VCaP (cell line): ENCODE results near the gene PPP2R3B.
"Not testable (repeated sequence)": the region's sequence is repeated elsewhere in the genome, so short reads cannot be mapped to it uniquely, and the experiment has no call there.

Experiments used
- H3K27ac ChIP-seq: fragments of 450-650 bp; 2 replicates; pipeline ENCODE4 v1.5.1; 2017
- TF ChIP-seq, protein P1 (sequence below): fragments of 450-650 bp; conservative IDR thresholded peaks from 2 replicates; pipeline ENCODE4 v1.5.1; 2017; ENCODE audit warnings: mild to moderate bottlenecking, moderate library complexity

The PPP2R3B gene

DNA sequence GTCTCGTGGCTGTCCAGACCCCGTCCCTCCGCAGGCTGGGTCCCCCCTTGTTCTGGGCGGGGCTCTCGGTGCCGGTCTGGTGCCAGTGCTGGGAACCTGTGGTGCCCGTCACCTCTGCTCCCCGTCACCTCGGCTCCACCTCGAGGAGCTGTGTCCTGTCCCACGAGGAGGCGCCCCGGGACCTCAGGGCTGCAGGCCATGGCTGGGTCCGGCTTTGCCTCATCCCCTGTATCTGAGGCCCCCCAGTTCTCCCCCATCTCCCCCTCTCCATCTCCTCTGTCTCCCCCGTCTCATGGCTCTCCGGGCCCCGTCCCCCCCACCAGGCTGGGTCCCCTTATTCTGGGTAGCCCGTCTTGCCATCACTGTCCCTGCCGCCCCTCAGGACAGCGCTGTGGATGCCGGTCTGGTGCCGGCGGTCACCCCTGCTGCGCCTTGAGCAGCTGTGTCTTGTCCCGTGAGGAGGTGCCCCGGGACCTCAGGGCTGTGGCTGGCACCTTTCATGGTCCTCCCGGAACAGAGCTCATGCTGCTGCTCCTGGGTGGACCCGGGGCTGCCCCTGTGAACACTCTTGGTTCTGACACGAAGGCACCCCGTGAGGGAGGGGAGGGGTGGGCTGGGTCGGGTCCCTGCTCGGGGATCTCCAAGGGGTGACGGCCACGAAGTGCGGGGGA is 54.7 kb downstream of the PPP2R3B start:
- TF ChIP-seq, protein P1, sequence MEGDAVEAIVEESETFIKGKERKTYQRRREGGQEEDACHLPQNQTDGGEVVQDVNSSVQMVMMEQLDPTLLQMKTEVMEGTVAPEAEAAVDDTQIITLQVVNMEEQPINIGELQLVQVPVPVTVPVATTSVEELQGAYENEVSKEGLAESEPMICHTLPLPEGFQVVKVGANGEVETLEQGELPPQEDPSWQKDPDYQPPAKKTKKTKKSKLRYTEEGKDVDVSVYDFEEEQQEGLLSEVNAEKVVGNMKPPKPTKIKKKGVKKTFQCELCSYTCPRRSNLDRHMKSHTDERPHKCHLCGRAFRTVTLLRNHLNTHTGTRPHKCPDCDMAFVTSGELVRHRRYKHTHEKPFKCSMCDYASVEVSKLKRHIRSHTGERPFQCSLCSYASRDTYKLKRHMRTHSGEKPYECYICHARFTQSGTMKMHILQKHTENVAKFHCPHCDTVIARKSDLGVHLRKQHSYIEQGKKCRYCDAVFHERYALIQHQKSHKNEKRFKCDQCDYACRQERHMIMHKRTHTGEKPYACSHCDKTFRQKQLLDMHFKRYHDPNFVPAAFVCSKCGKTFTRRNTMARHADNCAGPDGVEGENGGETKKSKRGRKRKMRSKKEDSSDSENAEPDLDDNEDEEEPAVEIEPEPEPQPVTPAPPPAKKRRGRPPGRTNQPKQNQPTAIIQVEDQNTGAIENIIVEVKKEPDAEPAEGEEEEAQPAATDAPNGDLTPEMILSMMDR, result no peak
- H3K27ac ChIP-seq, result no peak overlapping the region

DNA sequence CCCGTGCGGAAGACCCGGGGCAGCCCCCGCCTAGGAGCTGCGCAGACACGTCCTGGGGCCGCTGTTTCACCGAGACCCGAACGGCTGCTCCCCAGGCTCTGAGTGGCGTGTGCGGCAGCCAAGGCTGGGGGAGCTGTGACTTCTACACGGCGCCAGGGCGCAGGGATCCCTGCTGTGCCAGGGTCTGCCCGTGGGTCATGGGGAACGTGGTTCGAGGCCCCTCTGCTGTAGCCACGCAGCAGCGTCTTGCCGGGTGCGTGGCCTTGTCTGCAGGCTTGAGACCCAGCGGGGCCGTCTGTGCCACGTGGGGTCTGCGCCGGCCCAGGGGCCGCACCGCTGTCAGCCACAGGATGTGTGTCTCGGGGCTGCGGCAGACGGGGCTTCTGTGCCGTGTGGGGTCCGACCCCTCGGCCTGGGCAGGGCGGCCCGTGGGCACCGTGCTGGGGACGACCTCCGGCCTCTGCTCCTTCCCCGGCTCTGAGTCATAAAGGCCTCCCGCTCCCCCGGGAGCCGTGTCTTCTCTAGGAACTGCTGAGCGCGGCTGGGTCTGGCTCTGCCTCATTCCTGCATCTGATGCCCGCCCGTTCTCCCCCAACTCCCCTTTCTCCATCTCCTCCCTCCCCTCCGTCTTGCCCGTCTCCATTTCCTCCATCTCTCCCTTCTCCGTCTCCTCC is 55.4 kb downstream of the PPP2R3B start:
- no peak overlapping the region for H3K27ac ChIP-seq
- TF ChIP-seq, protein P1, result no peak

GRCh38 chrX:330726-331150 is 56.0 kb downstream of the PPP2R3B start:
- no peak overlapping the region for H3K27ac ChIP-seq
- TF ChIP-seq, protein P1, result no peak

DNA sequence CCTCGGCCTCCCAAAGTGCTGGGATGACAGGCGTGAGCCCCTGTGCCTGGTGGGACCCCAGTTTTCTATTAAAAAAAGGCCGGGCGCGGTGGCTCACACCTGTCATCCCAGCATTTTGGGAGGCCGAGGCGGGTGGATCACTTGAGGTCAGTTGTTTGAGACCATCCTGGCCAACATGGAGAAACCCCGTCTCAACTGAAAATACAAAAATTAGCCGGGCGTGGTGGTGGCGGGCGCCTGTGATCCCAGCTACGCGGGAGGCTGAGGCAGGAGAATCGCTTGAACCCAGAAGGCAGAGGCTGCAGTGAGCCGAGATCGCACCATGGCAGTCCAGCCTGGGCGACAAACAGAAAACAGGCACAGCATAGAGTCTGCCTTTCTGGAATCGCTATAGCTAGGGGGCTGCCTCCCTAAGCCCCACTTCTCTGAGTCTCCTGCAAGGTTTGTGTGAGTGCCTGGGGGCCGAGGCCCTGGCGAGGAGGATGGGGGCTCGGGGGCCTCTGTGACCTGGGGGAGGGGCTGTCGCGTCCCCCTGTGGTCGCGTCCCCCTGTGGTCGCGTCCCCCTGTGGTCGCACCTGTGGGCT is 56.5 kb downstream of the PPP2R3B start:
- not testable (repeated sequence) for H3K27ac ChIP-seq

GRCh38 chrX:329291-329910 is 57.3 kb downstream of the PPP2R3B start:
- no peak overlapping the region for H3K27ac ChIP-seq
- TF ChIP-seq, protein P1, result no peak

- no peak overlapping the region for H3K27ac ChIP-seq
- TF ChIP-seq, protein P1, result no peak
These were observed 59.0 kb downstream of the PPP2R3B start for GRCh38 chrX:327660-328126.

DNA sequence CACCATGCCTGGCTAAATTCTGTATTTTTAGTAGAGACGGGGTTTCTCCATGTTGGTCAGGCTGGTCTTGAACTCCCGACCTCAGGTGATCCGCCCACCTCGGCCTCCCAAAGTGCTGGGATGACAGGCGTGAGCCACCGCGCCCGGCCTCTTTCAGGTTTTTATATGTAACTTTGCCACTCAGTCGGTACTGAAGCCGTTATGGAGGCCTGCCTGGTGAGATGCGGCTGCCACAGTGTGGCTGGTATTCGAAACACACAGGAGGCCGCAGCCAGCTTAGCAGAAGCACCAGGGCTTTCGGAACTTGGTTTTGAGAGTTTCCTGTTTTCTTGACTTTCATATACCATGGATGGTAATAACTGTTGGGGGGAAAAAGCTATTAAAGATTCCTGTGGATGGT is 62.0 kb downstream of the PPP2R3B start:
- H3K27ac ChIP-seq, result not testable (repeated sequence)

GRCh38 chrX:323721-324628 is 62.7 kb downstream of the PPP2R3B start:
- H3K27ac ChIP-seq, result no peak overlapping the region
- TF ChIP-seq, protein P1, result peak; percentile 67
